Neural progenitor cell (in vitro differentiated cells): ENCODE data around the gene CHORDC1.

Experiments
- CTCF ChIP-seq: fragments of 200-600 bp; sonication (generic); IDR thresholded peaks from 2 replicates; pipeline ENCODE4 v1.5.1; 2017; ENCODE audit warnings: antibody characterized with exemption, mild to moderate bottlenecking
- EZH2 ChIP-seq: fragments of 200-600 bp; sonication (generic); IDR thresholded peaks from 2 replicates; pipeline ENCODE4 v1.6.1; 2017; ENCODE audit warnings: antibody characterized with exemption, mild to moderate bottlenecking, moderate library complexity

GRCh38 chr11:90221803-90222458, 918 bp downstream of the CHORDC1 start:
- TF ChIP-seq EZH2 (no peak), CTCF (no peak)
